ENCODE results near the gene NSD1. TPM values are rescaled to one million over a fixed set of nuclear protein-coding genes. Genes with fewer than 3 reads are reported as not detected.

Gene NSD1
- polyA plus RNA-seq, 1 donor from 2014 or later = 12.8 TPM

DNA sequence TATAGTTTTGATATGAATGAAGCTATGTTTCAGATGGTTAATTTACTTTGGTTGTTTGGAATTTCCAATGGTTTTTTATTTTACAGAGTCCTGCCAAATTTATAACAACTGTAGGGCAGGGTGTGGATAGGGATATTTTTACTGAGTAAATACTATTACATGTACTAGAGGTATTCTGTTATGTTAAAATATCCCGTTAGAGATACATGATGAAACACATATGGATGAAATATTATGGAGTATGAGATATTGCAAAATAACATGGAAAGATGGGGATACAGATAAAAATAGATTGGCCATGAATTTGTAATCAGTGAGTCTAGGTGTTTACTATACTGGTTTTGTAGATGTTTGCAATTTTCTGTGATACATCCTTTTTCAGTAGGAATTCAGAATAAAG is 93.3 kb downstream of the NSD1 start:
- H2AFZ ChIP-seq (ENCODE audit: low read depth, low read length) = no peak overlapping the region
- TF ChIP-seq EP300 (conservative IDR thresholded peaks at IDR 0.05; ENCODE audit: poor library complexity, severe bottlenecking) = no peak
- TF ChIP-seq RAD21 (conservative IDR thresholded peaks at IDR 0.05) = no peak
- no peak for TF ChIP-seq POLR2AphosphoS5 (IDR thresholded peaks at IDR 0.05)
- no peak for TF ChIP-seq TAF1 (IDR thresholded peaks at IDR 0.05; ENCODE audit: low read depth)
- TF ChIP-seq EZH2 (IDR thresholded peaks at IDR 0.05; ENCODE audit: borderline replicate concordance, insufficient read depth, low read length, poor library complexity, severe bottlenecking) = no peak
- TF ChIP-seq, protein P1, sequence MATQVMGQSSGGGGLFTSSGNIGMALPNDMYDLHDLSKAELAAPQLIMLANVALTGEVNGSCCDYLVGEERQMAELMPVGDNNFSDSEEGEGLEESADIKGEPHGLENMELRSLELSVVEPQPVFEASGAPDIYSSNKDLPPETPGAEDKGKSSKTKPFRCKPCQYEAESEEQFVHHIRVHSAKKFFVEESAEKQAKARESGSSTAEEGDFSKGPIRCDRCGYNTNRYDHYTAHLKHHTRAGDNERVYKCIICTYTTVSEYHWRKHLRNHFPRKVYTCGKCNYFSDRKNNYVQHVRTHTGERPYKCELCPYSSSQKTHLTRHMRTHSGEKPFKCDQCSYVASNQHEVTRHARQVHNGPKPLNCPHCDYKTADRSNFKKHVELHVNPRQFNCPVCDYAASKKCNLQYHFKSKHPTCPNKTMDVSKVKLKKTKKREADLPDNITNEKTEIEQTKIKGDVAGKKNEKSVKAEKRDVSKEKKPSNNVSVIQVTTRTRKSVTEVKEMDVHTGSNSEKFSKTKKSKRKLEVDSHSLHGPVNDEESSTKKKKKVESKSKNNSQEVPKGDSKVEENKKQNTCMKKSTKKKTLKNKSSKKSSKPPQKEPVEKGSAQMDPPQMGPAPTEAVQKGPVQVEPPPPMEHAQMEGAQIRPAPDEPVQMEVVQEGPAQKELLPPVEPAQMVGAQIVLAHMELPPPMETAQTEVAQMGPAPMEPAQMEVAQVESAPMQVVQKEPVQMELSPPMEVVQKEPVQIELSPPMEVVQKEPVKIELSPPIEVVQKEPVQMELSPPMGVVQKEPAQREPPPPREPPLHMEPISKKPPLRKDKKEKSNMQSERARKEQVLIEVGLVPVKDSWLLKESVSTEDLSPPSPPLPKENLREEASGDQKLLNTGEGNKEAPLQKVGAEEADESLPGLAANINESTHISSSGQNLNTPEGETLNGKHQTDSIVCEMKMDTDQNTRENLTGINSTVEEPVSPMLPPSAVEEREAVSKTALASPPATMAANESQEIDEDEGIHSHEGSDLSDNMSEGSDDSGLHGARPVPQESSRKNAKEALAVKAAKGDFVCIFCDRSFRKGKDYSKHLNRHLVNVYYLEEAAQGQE (IDR thresholded peaks at IDR 0.05; ENCODE audit: borderline replicate concordance) = no peak
- TF ChIP-seq SMC3 (conservative IDR thresholded peaks at IDR 0.05; ENCODE audit: poor library complexity) = no peak
- no peak for TF ChIP-seq MXI1 (conservative IDR thresholded peaks at IDR 0.05; ENCODE audit: poor library complexity, severe bottlenecking)
- TF ChIP-seq, protein P2, sequence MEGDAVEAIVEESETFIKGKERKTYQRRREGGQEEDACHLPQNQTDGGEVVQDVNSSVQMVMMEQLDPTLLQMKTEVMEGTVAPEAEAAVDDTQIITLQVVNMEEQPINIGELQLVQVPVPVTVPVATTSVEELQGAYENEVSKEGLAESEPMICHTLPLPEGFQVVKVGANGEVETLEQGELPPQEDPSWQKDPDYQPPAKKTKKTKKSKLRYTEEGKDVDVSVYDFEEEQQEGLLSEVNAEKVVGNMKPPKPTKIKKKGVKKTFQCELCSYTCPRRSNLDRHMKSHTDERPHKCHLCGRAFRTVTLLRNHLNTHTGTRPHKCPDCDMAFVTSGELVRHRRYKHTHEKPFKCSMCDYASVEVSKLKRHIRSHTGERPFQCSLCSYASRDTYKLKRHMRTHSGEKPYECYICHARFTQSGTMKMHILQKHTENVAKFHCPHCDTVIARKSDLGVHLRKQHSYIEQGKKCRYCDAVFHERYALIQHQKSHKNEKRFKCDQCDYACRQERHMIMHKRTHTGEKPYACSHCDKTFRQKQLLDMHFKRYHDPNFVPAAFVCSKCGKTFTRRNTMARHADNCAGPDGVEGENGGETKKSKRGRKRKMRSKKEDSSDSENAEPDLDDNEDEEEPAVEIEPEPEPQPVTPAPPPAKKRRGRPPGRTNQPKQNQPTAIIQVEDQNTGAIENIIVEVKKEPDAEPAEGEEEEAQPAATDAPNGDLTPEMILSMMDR (IDR thresholded peaks at IDR 0.05; ENCODE audit: poor library complexity, severe bottlenecking) = no peak
- H3K27ac ChIP-seq (ENCODE audit: low read length) = no peak overlapping the region
- no peak overlapping the region for H3K4me3 ChIP-seq (ENCODE audit: low read length)
- H3K79me2 ChIP-seq (replicated peaks; ENCODE audit: insufficient read depth, low read length) = peaks cover 13% of the 10 kb centered on the region
- H4K20me1 ChIP-seq (ENCODE audit: insufficient read depth) = no peaks in the 10 kb centered on the region
- H3K9ac ChIP-seq (ENCODE audit: low read length) = no peak overlapping the region
- no peak overlapping the region for H3K4me2 ChIP-seq (ENCODE audit: low read length)
- no peaks in the 10 kb centered on the region for H3F3A ChIP-seq (ENCODE audit: insufficient read depth, low read length, poor library complexity, severe bottlenecking)
- no peaks in the 10 kb centered on the region for H3K9me3 ChIP-seq (ENCODE audit: low read length)
- H3K9me2 ChIP-seq (ENCODE audit: insufficient read depth, low read length) = no peaks in the 10 kb centered on the region
- H3K36me3 ChIP-seq (ENCODE audit: insufficient read depth, low read length) = no peaks in the 10 kb centered on the region
- H3K27me3 ChIP-seq (ENCODE audit: insufficient read depth, low read depth, low read length) = no peaks in the 10 kb centered on the region

DNA sequence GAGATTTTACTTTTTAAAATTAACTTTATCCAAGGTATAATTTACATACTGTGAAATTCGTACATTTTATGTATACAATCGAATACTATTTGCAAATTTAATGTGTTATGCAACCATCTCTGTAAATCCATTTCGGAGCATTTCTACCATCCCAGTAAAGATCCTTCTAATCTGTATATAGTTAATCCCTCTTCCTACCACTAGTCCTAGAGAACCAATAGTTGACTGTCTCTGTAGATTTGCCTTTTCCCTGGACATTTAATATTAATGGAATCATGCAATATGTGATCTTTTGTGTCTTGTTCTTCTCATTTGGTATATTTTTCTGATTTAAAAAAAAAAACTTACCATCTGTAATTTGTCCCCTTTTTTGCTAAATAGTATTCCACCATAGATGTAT is 95.2 kb downstream of the NSD1 start:
- Histone ChIP-seq H3F3A (ENCODE audit: insufficient read depth, low read length, poor library complexity, severe bottlenecking) (no peaks in the 10 kb centered on the region), H3K9me3 (ENCODE audit: low read length) (no peaks in the 10 kb centered on the region), H3K9ac (ENCODE audit: low read length) (no peak overlapping the region), H3K4me2 (ENCODE audit: low read length) (no peak overlapping the region), H4K20me1 (ENCODE audit: insufficient read depth) (no peaks in the 10 kb centered on the region), H3K4me3 (ENCODE audit: low read length) (no peak overlapping the region), H3K27me3 (ENCODE audit: insufficient read depth, low read depth, low read length) (no peaks in the 10 kb centered on the region), H3K36me3 (ENCODE audit: insufficient read depth, low read length) (no peaks in the 10 kb centered on the region), H2AFZ (ENCODE audit: low read depth, low read length) (no peak overlapping the region), H3K9me2 (ENCODE audit: insufficient read depth, low read length) (no peaks in the 10 kb centered on the region), H3K27ac (ENCODE audit: low read length) (no peak overlapping the region), H3K79me2 (replicated peaks; ENCODE audit: insufficient read depth, low read length) (peaks cover 16% of the 10 kb centered on the region)
- TF ChIP-seq, protein P1 (IDR thresholded peaks at IDR 0.05; ENCODE audit: borderline replicate concordance) = no peak
- TF ChIP-seq POLR2AphosphoS5 (IDR thresholded peaks at IDR 0.05) (no peak), EZH2 (IDR thresholded peaks at IDR 0.05; ENCODE audit: borderline replicate concordance, insufficient read depth, low read length, poor library complexity, severe bottlenecking) (no peak), RAD21 (conservative IDR thresholded peaks at IDR 0.05) (no peak), EP300 (conservative IDR thresholded peaks at IDR 0.05; ENCODE audit: poor library complexity, severe bottlenecking) (no peak), MXI1 (conservative IDR thresholded peaks at IDR 0.05; ENCODE audit: poor library complexity, severe bottlenecking) (no peak), TAF1 (IDR thresholded peaks at IDR 0.05; ENCODE audit: low read depth) (no peak), SMC3 (conservative IDR thresholded peaks at IDR 0.05; ENCODE audit: poor library complexity) (no peak)
- TF ChIP-seq, protein P2 (IDR thresholded peaks at IDR 0.05; ENCODE audit: poor library complexity, severe bottlenecking) = no peak

Measured in neural cell (in vitro differentiated cells).